Measurements from ENCODE around the gene PITPNC1.

DNA sequence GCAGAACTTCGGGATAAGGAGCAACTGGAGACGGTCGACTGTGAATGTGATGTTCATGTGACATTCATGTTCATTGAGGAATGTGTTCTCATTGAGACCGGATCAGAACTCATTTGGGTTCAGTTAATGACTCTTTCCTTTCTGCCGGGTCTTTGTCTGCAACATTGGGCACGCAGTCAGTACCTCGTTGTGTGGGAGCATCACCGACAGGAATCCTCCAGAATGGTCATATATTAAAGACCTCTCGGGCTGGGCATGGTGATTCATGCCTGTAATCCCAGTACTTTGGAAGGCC lies 144.6 kb downstream of the PITPNC1 start:
- TF ChIP-seq CTCF (IDR thresholded peaks at IDR 0.05; ENCODE audit: low read length): no peak
- no peak for TF ChIP-seq EZH2 (optimal IDR thresholded peaks at IDR 0.05; ENCODE audit: low read depth, low read length)
- TF ChIP-seq EZH2phosphoT487 (IDR thresholded peaks at IDR 0.05; ENCODE audit: low read length): no peak
